ENCODE results near the gene CXCR1. TPM values are rescaled to one million over a fixed set of nuclear protein-coding genes. Genes with fewer than 3 reads are reported as not detected.

Gene CXCR1
- total and polyA plus RNA-seq, 4 donors, result 0.20 to 3.5 (median 1.2) TPM

Other genes with a start within 250 kb of the CXCR1 start
- gene TNS1, start 164.0 kb downstream of the CXCR1 start, total RNA-seq, result 1,000 to 10,000 TPM; 1,456 to 1,949 TPM
- 100 to 1,000 TPM; 303 to 404 TPM for gene TNS1, start 164.0 kb downstream of the CXCR1 start, polyA plus RNA-seq
- gene RUFY4, start 97.7 kb downstream of the CXCR1 start, total RNA-seq, result under 1 TPM; 0.39 to 0.45 TPM
- not detected for gene RUFY4, start 97.7 kb downstream of the CXCR1 start, polyA plus RNA-seq
- 1 to 10 TPM; 3.1 to 4.9 TPM for gene CXCR2, start 40.9 kb downstream of the CXCR1 start, total RNA-seq
- 1 to 10 TPM in 1 of 2 donors, under 1 TPM in 1; 0.05 to 1.1 TPM for gene CXCR2, start 40.9 kb downstream of the CXCR1 start, polyA plus RNA-seq
- 100 to 1,000 TPM; 351 to 367 TPM for gene ARPC2, start 50.2 kb upstream of the CXCR1 start, total RNA-seq
- 100 to 1,000 TPM; 297 to 467 TPM for gene ARPC2, start 50.2 kb upstream of the CXCR1 start, polyA plus RNA-seq
- 1 to 10 TPM; 1.6 to 3.7 TPM for gene GPBAR1, start 94.1 kb upstream of the CXCR1 start, total RNA-seq
- 1 to 10 TPM in 1 of 2 donors, under 1 TPM in 1; 0.46 to 3.1 TPM for gene GPBAR1, start 94.1 kb upstream of the CXCR1 start, polyA plus RNA-seq
- gene AAMP, start 103.2 kb upstream of the CXCR1 start, total RNA-seq, result 10 to 100 TPM; 50.8 to 54.7 TPM
- gene AAMP, start 103.2 kb upstream of the CXCR1 start, polyA plus RNA-seq, result 10 to 100 TPM; 59.2 to 80.9 TPM
- 10 to 100 TPM; 26.9 to 40.2 TPM for gene PNKD, start 103.6 kb upstream of the CXCR1 start, total RNA-seq
- 100 to 1,000 TPM in 1 of 2 donors, 10 to 100 TPM in 1; 91.2 to 108 TPM for gene PNKD, start 103.6 kb upstream of the CXCR1 start, polyA plus RNA-seq
- 100 to 1,000 TPM; 264 to 294 TPM for gene TMBIM1, start 125.5 kb upstream of the CXCR1 start, total RNA-seq
- 100 to 1,000 TPM; 100 to 159 TPM for gene TMBIM1, start 125.5 kb upstream of the CXCR1 start, polyA plus RNA-seq
- gene CATIP, start 189.9 kb upstream of the CXCR1 start, total RNA-seq, result not detected
- under 1 TPM; 0.03 to 0.50 TPM for gene CATIP, start 189.9 kb upstream of the CXCR1 start, polyA plus RNA-seq
- gene SLC11A1, start 215.3 kb upstream of the CXCR1 start, total RNA-seq, result 10 to 100 TPM; 40.1 to 56.1 TPM
- gene SLC11A1, start 215.3 kb upstream of the CXCR1 start, polyA plus RNA-seq, result 1 to 10 TPM; 1.9 to 4.1 TPM
- 100 to 1,000 TPM; 141 to 162 TPM for gene CTDSP1, start 232.9 kb upstream of the CXCR1 start, total RNA-seq
- gene CTDSP1, start 232.9 kb upstream of the CXCR1 start, polyA plus RNA-seq, result 100 to 1,000 TPM in 1 of 2 donors, 10 to 100 TPM in 1; 61.6 to 137 TPM